ENCODE measurements around the gene MDGA2.
"Not testable (repeated sequence)": the region's sequence is repeated elsewhere in the genome, so short reads cannot be mapped to it uniquely, and the experiment has no call there.

The MDGA2 gene

DNA sequence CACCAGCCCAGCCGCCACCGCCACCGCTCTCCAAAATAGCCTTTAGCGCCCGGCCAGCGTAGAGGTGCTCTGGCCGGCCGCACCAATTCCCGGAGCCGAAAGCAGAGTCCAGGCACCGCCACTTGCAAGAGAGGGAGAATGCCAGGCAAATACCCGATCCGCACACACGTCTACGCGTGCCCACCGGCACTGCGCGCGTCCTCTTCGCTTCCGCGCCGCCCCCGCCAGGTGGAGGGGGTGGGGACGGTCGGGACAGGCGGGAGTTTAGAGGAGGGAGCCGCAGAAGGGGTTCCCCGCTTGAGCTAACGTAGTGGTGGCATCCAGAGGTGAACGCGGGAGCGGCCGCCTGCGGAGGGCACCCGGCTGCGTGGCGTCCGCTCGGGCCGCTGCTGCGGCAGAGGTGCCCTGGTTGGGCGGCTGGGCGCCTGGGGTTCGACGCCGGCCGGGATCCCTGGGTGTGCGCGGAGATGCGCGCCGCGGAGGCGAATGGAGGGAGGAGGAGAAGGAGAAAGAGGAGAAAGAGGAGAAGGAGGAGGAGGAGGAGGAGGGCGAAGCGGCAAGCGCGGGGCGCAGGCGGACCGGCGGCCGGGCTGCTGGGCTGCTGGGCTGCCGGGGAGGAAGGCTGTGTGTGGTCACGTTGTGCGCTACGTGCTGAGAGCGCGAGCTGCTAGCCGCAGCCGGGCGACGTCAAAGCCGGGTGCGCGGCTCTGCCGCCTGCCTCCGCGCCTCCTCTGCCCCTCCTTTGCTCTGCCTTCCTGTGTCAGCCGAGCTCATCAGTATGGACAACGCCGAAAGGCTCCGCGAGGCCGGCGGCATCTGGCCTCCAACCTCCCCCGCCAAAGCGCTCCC lies at the start of gene MDGA2:
Gene MDGA2 (minus strand): TSS at position 140 of the 849 bp plus-strand sequence.
- DNase-seq = no peak

DNA sequence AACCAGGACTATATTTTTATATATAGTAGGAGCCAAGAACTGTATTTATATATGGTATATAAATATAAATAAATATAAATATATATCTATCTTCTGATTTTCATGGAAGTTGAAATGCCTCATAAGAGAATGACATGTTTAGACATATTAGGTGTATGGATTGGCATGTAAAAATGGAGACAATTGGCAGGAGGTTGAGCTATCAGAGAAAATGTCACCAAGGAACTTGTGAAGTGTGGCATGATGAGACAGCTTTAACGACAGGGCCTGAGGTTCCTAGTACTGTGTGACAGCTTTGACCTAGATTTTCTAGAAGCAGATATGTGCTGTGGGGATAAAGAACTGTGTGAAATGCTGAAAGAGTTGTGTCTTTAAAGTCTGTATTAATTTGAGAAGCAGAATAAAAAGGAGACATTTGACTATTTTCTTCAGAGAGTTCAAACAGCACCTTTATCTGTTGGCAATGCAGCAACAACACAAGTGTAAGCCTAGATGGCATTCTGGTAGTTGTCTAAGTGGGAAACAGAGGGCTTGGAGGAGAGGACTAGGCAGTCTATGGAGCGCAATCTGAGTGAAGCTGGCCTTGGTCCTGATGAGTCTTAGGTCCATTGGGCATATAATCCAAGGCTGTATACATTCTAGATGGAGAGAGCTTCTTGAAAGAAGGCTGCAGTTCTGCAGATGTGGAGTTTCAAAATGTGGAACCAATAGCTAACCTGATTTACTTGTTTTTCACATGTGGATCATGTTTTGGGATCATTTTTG lies 47.7 kb upstream of the MDGA2 start:
- DNase-seq = no peak

- no peak for DNase-seq
These were observed 44.9 kb upstream of the MDGA2 start for GRCh38 chr14:47720281-47720680.

DNA sequence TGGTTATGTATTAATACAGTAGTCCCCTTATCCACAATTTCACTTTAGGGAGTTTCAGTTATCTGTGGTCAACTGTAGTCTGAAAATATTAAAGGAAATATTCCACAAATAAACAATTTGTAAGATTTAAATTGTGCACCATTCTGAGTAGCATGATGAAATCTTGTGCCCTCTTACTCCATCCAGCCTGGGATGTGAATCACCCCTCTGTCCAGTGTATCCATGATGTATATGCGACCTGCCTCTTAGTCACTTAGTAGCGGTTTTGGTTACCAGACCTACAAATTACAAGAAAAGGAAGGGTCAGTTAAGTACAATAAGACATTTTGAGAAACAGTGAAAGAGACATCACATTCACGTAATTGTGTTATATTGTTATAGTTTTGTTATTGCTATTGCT lies 39.9 kb upstream of the MDGA2 start:
- no peak for DNase-seq

DNA sequence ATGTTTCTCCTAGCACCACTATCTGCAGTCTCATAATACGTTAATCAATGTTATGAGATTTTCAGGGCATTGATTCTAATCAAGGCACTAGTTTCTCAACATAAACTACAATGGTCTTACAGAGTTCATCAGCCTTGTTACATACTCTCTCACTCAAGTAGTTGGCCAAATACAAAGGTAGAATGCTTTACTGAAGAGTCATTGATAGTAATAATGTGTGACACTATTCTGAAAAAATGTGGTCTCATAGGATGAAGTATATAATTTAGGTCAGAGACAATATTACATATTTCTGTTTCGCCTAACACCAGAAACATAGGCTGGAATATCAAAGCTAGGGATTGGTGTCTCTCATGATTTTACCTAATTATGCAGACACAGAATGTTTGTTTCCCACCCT lies 35.2 kb upstream of the MDGA2 start:
- no peak for DNase-seq

- DNase-seq = no peak
These were observed 30.3 kb upstream of the MDGA2 start for GRCh38 chr14:47705683-47706082.

- DNase-seq = no peak
These were observed 16.4 kb upstream of the MDGA2 start for GRCh38 chr14:47691829-47692228.

DNA sequence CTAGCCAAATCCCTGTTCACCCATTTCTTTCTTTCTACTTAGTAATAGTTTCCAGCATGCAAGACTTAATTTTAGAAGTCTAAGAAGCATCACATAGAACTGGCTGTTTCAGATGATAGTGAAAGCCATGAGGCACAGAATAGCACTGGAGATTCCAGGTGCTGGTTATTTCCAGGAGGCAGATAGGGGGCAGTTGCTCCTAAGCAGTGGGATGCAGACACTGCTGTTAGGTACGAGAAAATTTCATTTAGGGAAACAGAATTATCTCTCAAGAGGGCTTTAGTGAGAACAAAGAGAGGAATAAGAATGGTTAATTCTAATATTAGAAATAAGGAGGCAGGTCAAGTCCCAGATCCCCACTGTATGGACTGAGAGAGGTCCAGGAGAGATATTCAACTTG lies 3.6 kb upstream of the MDGA2 start:
- no peak for DNase-seq

- peak; percentile 73 for DNase-seq
These were observed 2.8 kb upstream of the MDGA2 start for GRCh38 chr14:47678157-47678556.

GRCh38 chr14:47676315-47676617 lies 861 bp upstream of the MDGA2 start:
- no peak for DNase-seq

- DNase-seq = no peak
These were observed 601 bp downstream of the MDGA2 start for GRCh38 chr14:47674543-47675465.

- DNase-seq = no peak
These were observed 1.3 kb downstream of the MDGA2 start for GRCh38 chr14:47674148-47674542.

DNA sequence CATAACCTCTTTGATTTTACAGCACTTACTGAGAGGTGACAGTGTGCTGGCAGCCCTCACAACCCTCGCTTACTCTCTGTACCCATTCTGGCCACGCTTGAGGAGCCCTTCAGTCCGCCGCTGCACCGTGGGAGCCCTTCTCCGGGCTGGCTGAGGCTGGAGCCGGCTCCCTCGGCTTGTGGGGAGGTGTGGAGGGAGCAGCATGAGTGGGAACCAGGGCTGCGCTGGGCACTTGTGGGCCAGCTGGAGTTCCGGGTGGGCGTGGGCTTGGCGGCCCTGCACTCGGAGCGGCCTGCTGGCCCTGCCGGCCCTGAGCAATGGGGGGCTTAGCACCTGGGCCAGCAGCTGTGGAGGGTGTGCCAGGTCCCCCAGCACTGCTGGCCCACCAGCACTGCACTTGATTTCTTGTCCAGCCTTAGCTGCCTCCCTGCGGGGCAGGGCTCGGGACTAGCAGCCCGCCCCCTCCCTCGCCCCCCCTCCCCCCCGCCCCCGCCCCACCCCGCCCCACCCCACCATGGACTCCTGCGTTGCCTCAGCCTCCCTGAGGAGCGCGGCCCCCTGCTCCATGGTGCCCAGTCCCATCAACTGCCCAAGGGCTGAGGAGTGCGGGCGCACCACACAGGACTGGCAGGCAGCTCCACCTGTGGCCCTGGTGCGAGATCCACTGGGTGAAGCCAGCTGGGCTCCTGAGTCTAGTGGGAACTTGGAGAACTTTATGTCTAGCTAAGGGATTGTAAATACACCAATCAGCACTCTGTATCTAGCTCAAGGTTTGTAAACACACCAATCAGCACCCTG lies 9.9 kb downstream of the MDGA2 start:
- DNase-seq = no peak

DNA sequence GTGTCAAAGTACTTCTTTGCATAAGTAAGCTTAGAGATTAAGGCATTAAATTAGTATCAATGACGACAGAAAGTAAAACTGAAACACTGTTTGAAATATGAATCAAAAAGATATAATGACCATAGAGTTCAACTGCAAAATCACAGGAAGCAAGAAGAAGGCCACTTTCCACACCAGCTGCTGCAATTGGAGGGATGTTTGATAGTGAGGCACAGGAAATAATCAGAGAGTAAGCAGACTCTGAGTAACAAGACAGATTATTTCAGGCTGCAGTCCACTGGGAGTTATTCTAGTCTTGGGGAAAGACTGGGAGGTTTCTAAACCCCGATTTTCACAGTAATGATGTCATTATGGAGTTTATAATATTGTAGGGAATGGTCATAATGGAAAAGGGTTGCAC lies 12.9 kb downstream of the MDGA2 start:
- DNase-seq = no peak

- no peak for DNase-seq
These were observed 15.2 kb downstream of the MDGA2 start for GRCh38 chr14:47660158-47660557.

DNA sequence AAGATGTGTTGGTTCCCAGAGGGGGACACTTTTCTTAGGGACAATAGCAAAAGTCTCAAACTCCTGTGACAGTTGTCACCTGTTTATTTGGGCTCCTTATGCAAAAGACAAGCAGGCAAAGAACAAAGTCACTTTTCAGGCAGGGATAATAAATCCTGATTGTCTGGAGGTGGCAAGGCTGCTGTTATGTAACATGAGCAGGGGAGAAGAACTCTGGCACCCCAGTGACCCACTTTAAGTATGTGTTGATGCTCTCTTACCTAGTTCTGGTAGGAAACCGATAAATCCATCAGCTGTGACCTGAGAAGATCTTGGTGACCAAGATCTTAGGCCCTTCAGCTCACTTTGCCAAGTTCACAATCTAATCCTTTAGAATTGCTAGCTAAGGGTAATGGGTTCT lies 17.4 kb downstream of the MDGA2 start:
- DNase-seq = no peak

GRCh38 chr14:47657143-47657542 lies 18.3 kb downstream of the MDGA2 start:
- no peak for DNase-seq

DNA sequence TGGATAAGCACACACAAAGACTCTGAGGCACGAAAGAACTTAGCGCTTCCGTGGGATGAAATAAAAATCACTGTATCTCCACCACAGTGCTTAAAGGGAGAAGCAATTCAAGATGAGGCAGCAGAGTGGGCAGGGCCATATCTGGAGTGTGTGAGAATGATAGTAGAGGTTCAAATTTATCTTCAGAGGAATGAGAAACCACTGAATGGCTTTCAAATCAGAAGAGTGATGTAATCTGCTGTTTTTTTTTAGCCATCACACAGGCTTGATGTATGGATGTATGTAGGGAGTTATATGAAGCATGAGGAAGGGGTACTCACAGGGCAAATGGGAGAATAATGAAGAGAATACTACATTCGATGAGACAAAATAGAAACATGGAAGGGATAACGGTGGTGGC lies 24.1 kb downstream of the MDGA2 start:
- DNase-seq = no peak

- DNase-seq = no peak
These were observed 37.7 kb downstream of the MDGA2 start for GRCh38 chr14:47637753-47638152.

DNA sequence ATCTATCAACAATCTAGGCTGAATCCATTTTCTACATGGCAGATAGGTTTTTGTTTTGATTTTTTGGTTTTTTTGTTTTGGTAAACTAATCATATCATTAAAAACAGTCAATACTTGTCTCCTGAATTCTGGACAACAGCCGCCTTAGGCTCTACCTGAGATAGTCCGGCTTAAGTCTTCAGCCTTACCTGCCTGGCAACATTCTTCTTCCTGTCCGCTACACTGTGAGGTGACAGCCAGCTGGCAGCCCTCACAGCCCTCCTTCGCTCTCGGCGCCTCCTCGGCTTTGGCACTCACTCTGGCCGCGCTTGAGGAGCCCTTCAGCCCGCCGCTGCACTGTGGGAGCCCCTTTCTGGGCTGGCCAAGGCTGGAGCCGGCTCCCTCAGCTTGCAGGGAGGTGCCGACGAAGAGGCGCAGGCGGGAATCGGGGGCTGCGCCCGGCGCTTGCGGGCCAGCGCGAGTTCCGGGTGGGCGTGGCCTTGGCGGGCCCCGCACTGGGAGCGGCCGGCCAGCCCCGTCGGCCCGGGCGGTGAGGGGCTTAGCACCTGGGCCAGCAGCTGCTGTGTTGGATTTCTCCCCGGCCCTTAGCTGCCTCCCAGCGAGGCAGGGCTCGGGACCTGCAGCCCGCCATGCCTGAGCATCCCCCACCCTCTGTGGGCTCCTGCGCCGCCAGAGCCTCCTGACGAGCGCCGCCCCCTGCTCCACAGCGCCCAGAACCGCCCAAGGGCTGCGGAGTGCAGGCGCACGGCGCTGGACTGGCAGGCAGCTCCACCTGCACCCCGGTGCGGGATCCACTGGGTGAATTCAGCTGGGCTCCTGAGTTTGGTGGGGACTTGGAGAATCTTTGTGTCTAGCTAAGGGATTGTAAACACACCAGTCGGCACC lies 49.0 kb downstream of the MDGA2 start:
- DNase-seq = no peak

DNA sequence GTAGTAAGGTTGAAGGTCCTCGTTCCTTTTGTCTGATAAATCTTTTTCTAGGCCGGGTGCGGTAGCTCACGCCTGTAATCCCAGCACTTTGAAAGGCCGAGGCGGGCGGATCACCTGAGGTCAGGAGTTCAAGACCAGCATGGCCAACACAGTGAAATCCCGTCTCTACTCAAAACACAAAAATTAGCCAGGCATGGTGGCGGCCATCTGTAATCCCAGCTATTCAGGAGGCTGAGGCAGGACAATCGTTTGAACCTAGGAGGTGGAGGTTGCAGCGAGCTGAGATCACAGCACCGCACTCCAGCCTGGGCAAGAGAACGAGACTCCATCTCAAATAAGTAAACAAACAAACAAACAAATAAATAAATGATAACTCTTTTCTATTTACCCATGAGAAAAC lies 51.3 kb downstream of the MDGA2 start:
- DNase-seq = not testable (repeated sequence)

DNA sequence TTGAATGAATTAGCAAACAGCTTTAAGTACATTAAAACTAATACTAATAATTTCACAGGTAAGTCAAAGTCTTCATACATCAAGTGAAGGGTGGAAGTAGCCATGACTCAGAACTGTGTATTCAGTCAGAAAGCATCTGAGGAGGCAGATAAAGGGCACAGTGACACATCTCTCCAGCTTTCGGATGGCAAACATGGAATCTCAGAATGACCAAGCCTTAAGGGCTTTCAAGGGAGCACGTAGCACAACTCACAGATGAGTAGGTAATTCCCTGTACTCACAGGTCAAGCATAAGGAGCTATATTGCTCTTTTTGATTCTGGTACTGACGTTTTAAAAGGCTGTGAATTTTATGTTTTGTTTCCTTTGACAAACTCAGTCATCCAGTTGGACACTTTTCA lies 56.0 kb downstream of the MDGA2 start:
- no peak for DNase-seq
